Measurements from ENCODE around the gene TSHZ2. TPM values are rescaled to one million over a fixed set of nuclear protein-coding genes. Genes with fewer than 3 reads are reported as not detected.

Gene TSHZ2
- total RNA-seq, 1 experiment from 2014 or later, result 0.07 TPM

- H2BK120ac ChIP-seq (ENCODE audit: low read depth, low read length, poor library complexity, severe bottlenecking), result no peak overlapping the region
- TF ChIP-seq CTCF (conservative IDR thresholded peaks at IDR 0.05), result no peak
- DNase-seq, result peak; percentile 54
- H3K23ac ChIP-seq (ENCODE audit: insufficient read length, low read depth, low read length), result no peak overlapping the region
- H3K27me3 ChIP-seq (ENCODE audit: insufficient read depth, low read length), result peaks cover 3% of the 10 kb centered on the region; the same call in 1 of the 2 replicates
- Mint-ChIP-seq H3K4me3 (peak overlapping the region; percentile 86 to 98), H3K27me3 (ENCODE audit: low read depth) (peaks cover 69% of the 10 kb centered on the region), H3K27ac (no peak overlapping the region), H3K4me1 (peaks cover 6 to 15% of the 10 kb centered on the region in 2 experiments), H3K36me3 (ENCODE audit: insufficient read depth in 1 of 3, low read depth in 3 of 3) (no peaks in the 10 kb centered on the region; a peak in 1 of 7 replicates), H3K9me3 (no peaks in the 10 kb centered on the region)
- H3K4me2 ChIP-seq (ENCODE audit: insufficient read depth, insufficient read length, low read length), result peak overlapping the region; percentile 88
- H3K23me2 ChIP-seq (ENCODE audit: insufficient read length, low read depth, low read length, poor library complexity, severe bottlenecking), result peaks cover 15% of the 10 kb centered on the region
- H3K79me2 ChIP-seq (ENCODE audit: insufficient read depth, low read length), result no peaks in the 10 kb centered on the region
- no peak overlapping the region for H2AFZ ChIP-seq (ENCODE audit: low read length)
- no peak overlapping the region; the same call in 1 of the 2 replicates for H3K14ac ChIP-seq (ENCODE audit: insufficient read depth, low read length)
- H4K20me1 ChIP-seq (ENCODE audit: control insufficient read depth, insufficient read depth, insufficient read length), result no peaks in the 10 kb centered on the region
- no peak overlapping the region for H3T11ph ChIP-seq (ENCODE audit: low read length)
- H3K79me1 ChIP-seq (ENCODE audit: insufficient read depth, low read depth, low read length, poor library complexity, severe bottlenecking), result no peaks in the 10 kb centered on the region
- no peak overlapping the region for H3K56ac ChIP-seq (ENCODE audit: insufficient read length, low read depth, low read length)
- no peak overlapping the region for H2BK5ac ChIP-seq (ENCODE audit: insufficient read length, low read length)
- WGBS (ENCODE audit: extremely low coverage, insufficient read length, low lambda C conversion rate), result no CpG with 5 or more reads among the region's 39 CpGs
- H3K4ac ChIP-seq (ENCODE audit: low read depth, low read length), result no peak overlapping the region
- H2BK20ac ChIP-seq (ENCODE audit: low read depth, low read length, poor library complexity, severe bottlenecking), result no peak overlapping the region
- H3K9ac ChIP-seq (ENCODE audit: extremely low read depth, insufficient read length, low read length), result peak overlapping the region; percentile 19
- H4K8ac ChIP-seq (replicated peaks; ENCODE audit: insufficient read length, low read depth, low read length), result no peak overlapping the region
- no peaks in the 10 kb centered on the region for H3K9me3 ChIP-seq (ENCODE audit: control insufficient read depth, low read depth, low read length)
- H4K5ac ChIP-seq (ENCODE audit: insufficient read length, low read depth, low read length), result no peak overlapping the region
- H3K18ac ChIP-seq (ENCODE audit: insufficient read length, low read depth, low read length), result no peak overlapping the region
- no peaks in the 10 kb centered on the region for H3K4me1 ChIP-seq (ENCODE audit: insufficient read depth, low read length)
- H2BK15ac ChIP-seq (ENCODE audit: low read depth, low read length), result no peak overlapping the region
- H4K91ac ChIP-seq (ENCODE audit: insufficient read length, low read depth, low read length), result no peak overlapping the region
- no peak overlapping the region for H2AK5ac ChIP-seq (ENCODE audit: insufficient read length, low read length)
- no peak overlapping the region for H2BK12ac ChIP-seq (ENCODE audit: insufficient read length, low read depth, low read length)
- no peak overlapping the region for H3K27ac ChIP-seq (ENCODE audit: insufficient read length, low read depth, low read length)
Observed at GRCh38 chr20:52972965-52973819, 1.0 kb downstream of the TSHZ2 start.

Data from H9 (cell line).